Cardiac fibroblast (primary cell): ENCODE measurements around the gene MNAT1.
"Not testable (repeated sequence)": the region's sequence is repeated elsewhere in the genome, so short reads cannot be mapped to it uniquely, and the experiment has no call there.

ENCODE experiments used
- DNase-seq, 2 donors: peaks; one replicate each; pipeline versions ENCODE4 v3.0.0 to v3.0.0-alpha.2; 2010; ENCODE audit warnings: low read depth in 2 of 2
- H3K4me3 ChIP-seq, 2 donors: replicated peaks in 1 of 2; 1 replicate in 1 of 2; 2 replicates in 1 of 2; pipeline ENCODE4 v1.5.1; 2011; ENCODE audit warnings: low read depth in 2 of 2, low read length in 2 of 2, mild to moderate bottlenecking in 2 of 2, moderate library complexity in 1 of 2
- CTCF ChIP-seq: IDR thresholded peaks from one replicate; pipeline ENCODE4 v1.5.1; 2011; ENCODE audit warnings: low read depth, mild to moderate bottlenecking, low read length, inconsistent platforms

MNAT1 gene

GRCh38 chr14:60777856-60778578 lies 43.5 kb downstream of the MNAT1 start:
- no peak overlapping the region for H3K4me3 ChIP-seq
- peak; percentile 68 to 90 for DNase-seq
- no peak for TF ChIP-seq CTCF

DNA sequence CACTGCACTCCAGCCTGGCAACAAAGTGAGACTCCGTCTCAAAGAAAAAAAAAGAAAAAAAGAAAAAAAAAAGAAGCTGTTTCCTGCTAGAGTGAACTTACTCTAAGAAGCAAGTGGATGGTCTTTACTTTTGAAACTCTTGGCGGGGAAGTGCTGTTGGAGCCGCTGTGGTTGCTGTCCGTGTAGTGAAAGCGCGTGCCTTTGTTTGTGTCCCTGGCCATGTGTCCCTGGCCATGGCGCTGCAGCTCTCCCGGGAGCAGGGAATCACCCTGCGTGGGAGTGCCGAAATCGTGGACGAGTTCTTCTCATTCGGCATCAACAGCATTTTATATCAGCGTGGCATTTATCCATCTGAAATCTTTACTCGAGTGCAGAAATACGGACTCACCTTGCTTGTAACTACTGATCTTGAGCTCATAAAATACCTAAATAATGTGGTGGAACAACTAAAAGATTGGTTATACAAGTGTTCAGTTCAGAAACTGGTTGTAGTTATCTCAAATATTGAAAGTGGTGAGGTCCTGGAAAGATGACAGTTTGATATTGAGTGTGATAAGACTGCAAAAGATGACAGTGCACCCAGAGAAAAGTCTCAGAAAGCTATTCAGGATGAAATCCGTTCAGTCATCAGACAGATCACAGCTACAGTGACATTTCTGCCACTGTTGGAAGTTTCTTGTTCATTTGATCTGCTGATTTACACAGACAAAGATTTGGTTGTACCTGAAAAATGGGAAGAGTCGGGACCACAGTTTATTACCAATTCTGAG lies 45.4 kb downstream of the MNAT1 start:
- H3K4me3 ChIP-seq, DNase-seq: not testable (repeated sequence)

DNA sequence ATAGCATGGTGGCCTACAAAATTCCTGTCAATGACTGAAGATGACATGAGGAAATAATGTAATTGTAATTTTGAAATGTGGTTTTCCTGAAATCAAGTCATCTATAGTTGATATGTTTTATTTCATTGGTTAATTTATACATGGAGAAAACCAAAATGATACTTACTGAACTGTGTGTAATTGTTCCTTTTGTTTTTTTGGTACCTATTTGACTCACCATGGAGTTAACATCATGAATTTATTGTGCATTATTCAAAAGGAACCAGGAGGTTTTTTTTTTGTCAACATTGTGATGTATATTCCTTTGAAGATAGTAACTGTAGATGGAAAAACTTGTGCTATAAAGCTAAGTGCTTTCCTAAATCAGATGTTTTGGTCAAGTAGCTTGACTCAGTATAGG lies 46.0 kb downstream of the MNAT1 start:
- not testable (repeated sequence) for H3K4me3 ChIP-seq, DNase-seq

- no peak for TF ChIP-seq CTCF
- no peak overlapping the region for H3K4me3 ChIP-seq
- DNase-seq = no peak
These were observed 52.3 kb downstream of the MNAT1 start for GRCh38 chr14:60786905-60787304.

DNA sequence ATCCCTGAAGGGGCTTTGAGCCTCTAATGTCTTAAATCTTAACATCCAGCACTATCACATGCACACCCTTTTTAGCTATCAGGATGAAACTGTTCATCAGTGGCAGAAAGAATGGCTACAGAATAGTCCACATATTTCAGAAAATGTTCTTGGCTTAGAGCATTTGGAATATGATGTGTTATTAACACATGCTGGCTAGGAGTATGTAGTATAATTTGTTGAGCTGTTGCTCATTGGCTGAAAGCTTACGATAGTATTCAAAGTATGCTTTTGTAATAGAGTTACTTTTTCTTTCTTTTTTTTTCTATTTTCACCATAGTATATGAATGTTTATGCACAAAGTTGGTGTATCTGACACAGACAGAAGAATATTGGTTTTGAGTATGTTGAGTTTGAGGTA lies 55.1 kb downstream of the MNAT1 start:
- no peak for TF ChIP-seq CTCF
- DNase-seq = no peak
- no peak overlapping the region for H3K4me3 ChIP-seq

GRCh38 chr14:60790850-60791249 lies 56.3 kb downstream of the MNAT1 start:
- no peak for DNase-seq
- H3K4me3 ChIP-seq = no peak overlapping the region
- TF ChIP-seq CTCF = no peak

DNA sequence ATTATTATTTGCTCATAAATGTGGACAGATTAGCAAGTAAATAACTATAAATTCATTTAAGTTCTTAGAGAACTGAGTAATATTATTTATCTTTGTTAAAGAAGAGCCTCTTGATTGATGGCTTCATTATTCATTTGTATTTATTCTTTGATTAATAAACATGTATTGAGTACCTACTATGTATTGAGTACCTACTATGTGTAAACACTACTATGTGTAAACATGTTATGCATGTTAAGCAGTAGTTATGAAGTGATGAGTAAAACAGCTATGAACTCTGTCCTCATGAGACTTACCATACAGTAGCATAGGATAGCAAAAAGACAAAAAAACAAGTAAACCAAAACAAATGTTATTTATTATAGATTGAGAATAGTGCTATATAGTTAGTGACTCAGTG lies 61.9 kb downstream of the MNAT1 start:
- DNase-seq = no peak
- H3K4me3 ChIP-seq = no peak overlapping the region
- TF ChIP-seq CTCF = no peak
